Keratinocyte (primary cell): ENCODE measurements around the gene IRX1. TPM values are rescaled to one million over a fixed set of nuclear protein-coding genes. Genes with fewer than 3 reads are reported as not detected.
A peak's percentile ranks its signal among the peaks of the same experiment; 100 is the strongest.

Source experiments
- DNase-seq: peaks from one replicate; pipeline ENCODE4 v3.0.0-alpha.2; 2011; ENCODE audit warnings: low read depth, missing footprints, low spot score
- FAIRE-seq: peaks from 2 replicates; lab custom pipeline; 2011; peaks lifted over from hg19 to GRCh38; lab: Jason Lieb, UNC
- H2AFZ ChIP-seq: 2 replicates; pipeline ENCODE4 v1.6.0; 2012; ENCODE audit warnings: low read length, control low read depth, inconsistent platforms; ENCODE audit not compliant: control insufficient read depth
- H3K27ac ChIP-seq: 2 replicates; pipeline ENCODE4 v1.5.1; 2011; ENCODE audit warnings: low read length; ENCODE audit not compliant: control insufficient read depth, insufficient read depth
- H3K27me3 ChIP-seq: 3 replicates; pipeline ENCODE4 v1.6.0; 2011; ENCODE audit warnings: low read length; ENCODE audit not compliant: control insufficient read depth, insufficient read depth; ENCODE audit errors: extremely low read depth
- H3K36me3 ChIP-seq, 2 experiments: 2 replicates in 1 of 2; 3 replicates in 1 of 2; pipeline ENCODE4 v1.5.1; 2011; ENCODE audit warnings: low read length in 2 of 2, mild to moderate bottlenecking in 1 of 2; ENCODE audit not compliant: control insufficient read depth in 2 of 2, insufficient read depth in 2 of 2; ENCODE audit errors: extremely low read depth in 1 of 2
- H3K4me1 ChIP-seq: 3 replicates; pipeline ENCODE4 v1.5.1; 2011; ENCODE audit warnings: low read length; ENCODE audit not compliant: control insufficient read depth, insufficient read depth; ENCODE audit errors: extremely low read depth
- H3K4me2 ChIP-seq: 3 replicates; pipeline ENCODE4 v1.6.0; 2011; ENCODE audit warnings: low read depth, low read length; ENCODE audit not compliant: control insufficient read depth, insufficient read depth; ENCODE audit errors: extremely low read depth
- H3K4me3 ChIP-seq, 3 experiments: fragments of 200-600 bp in 1 of 3; sonication (generic) in 1 of 3; 2 replicates in 2 of 3; 3 replicates in 1 of 3; pipeline ENCODE4 v1.5.1; 2011 to 2016; ENCODE audit warnings: low read length in 3 of 3, mild to moderate bottlenecking in 3 of 3, control low read depth in 2 of 3, inconsistent platforms in 1 of 3, low read depth in 1 of 3, mixed read lengths in 1 of 3, mixed run types in 1 of 3, moderate library complexity in 1 of 3; ENCODE audit not compliant: control insufficient read depth in 2 of 3, insufficient read depth in 2 of 3; ENCODE audit errors: extremely low read depth in 1 of 3
- H3K79me2 ChIP-seq: 2 replicates; pipeline ENCODE4 v1.6.0; 2012; ENCODE audit warnings: low read length; ENCODE audit not compliant: control insufficient read depth, insufficient read depth
- H3K9ac ChIP-seq: 3 replicates; pipeline ENCODE4 v1.6.0; 2011; ENCODE audit warnings: low read length; ENCODE audit not compliant: control insufficient read depth, insufficient read depth; ENCODE audit errors: extremely low read depth
- H3K9me1 ChIP-seq: 3 replicates; pipeline ENCODE4 v1.6.0; 2011; ENCODE audit warnings: low read length; ENCODE audit not compliant: control insufficient read depth, insufficient read depth; ENCODE audit errors: extremely low read depth
- H3K9me3 ChIP-seq: 2 replicates; pipeline ENCODE4 v1.5.1; 2012; ENCODE audit warnings: low read depth, low read length; ENCODE audit not compliant: control insufficient read depth
- H4K20me1 ChIP-seq: 3 replicates; pipeline ENCODE4 v1.6.0; 2011; ENCODE audit warnings: low read length; ENCODE audit not compliant: control insufficient read depth, insufficient read depth; ENCODE audit errors: extremely low read depth
- EZH2 ChIP-seq: IDR thresholded peaks from one replicate; pipeline ENCODE4 v1.6.1; 2012; ENCODE audit warnings: inconsistent platforms, mild to moderate bottlenecking, low read length, moderate library complexity
- dilution Hi-C: fragments of 300-500 bp; cut with MboI; formaldehyde crosslinking; loops from one replicate; pipeline ENCODE4 v1.7.0; 2020; ENCODE audit warnings: low sequenced_read_pairs; ENCODE audit not compliant: extremely low pct_ligation_motif_present
- polyA plus RNA-seq, 5 experiments: library from polyadenylated mRNA; depleted of rRNA in 3 of 5; stranded (reverse) in 3 of 5; stranded (forward) in 1 of 5; unstranded in 1 of 5; fragments of >200 nt; gene quantifications; 1 replicate in 1 of 5; 2 replicates in 3 of 5; 3 replicates in 1 of 5; pipeline versions ENCODE4 v1.2.1 to v1.2.3, GENCODE V29; 2011 to 2012; ENCODE audit warnings: missing spikeins in 2 of 5, low read depth in 1 of 5, low replicate concordance in 1 of 5
- TF ChIP-seq, protein P1 (sequence below), 3 experiments: IDR thresholded peaks in 1 of 3; conservative IDR thresholded peaks in 1 of 3; optimal IDR thresholded peaks in 1 of 3; 2 replicates in 2 of 3; 3 replicates in 1 of 3; pipeline versions ENCODE3 to v1.5.1; 2011; ENCODE audit warnings: low read length in 3 of 3, mild to moderate bottlenecking in 3 of 3, moderate library complexity in 2 of 3, control low read depth in 1 of 3, inconsistent platforms in 1 of 3; ENCODE audit not compliant: insufficient read depth in 2 of 3; ENCODE audit errors: extremely low read depth in 1 of 3

Gene IRX1
- polyA plus RNA-seq, 1 donor (not counting 4 experiments of a cell fraction or from before 2014, with no cell fraction given): 1.00 TPM

DNA sequence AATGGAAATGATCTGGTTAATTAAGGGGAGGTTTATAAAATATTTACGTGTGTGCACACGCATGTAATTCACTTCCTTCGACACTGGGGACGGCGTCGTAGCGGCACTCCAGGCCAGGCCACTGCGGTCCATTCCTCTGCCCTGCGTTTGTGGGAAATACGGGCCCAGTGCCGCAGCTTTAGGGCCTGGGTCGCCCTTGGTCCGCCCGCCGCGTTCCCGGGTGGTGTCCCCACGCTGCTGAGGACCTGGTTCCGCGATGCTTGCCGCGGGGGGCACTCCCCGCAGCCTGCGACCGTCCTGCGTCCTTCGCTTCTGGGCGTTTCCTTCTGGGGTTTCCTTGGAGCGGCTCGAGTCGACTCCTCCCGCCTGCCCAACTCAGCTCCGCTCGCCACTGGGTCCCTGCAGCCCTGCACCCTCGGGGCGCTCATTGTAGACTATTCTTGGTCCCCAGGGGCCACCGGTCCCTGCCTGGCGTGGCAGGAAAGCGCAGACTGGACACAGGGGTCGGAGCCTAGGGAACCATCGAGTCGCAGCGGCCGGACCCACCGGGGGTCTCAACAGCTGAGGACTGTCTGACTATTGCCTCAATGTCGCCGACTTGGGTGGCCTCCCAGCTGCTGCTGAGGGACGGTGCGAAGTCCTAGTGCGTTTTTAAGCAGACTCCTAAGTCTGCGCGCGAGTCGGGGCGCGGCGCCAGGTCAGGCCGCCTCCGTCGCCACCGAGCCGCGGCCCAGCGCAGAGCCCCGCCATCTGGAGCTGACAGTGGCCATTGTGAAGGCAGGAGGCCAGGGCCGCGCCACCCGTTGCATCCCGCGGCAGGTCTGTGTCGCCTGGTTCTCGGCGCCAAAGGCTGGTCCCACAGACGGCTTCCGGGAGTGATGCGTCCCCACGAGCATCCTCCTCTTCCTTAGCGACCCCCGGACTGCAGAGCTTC, 4.4 kb upstream of the IRX1 start:
- H3K27me3 ChIP-seq: peaks cover 58% of the 10 kb centered on the region
- peak overlapping the region in 1 of 3 experiments; percentile 7 for H3K4me3 ChIP-seq
- FAIRE-seq (no peak), DNase-seq (no peak)
- H3K9ac ChIP-seq: no peak overlapping the region
- H4K20me1 ChIP-seq: no peaks in the 10 kb centered on the region
- H3K9me1 ChIP-seq: no peaks in the 10 kb centered on the region
- no peaks in the 10 kb centered on the region for H3K79me2 ChIP-seq
- H3K36me3 ChIP-seq: no peaks in the 10 kb centered on the region
- H3K27ac ChIP-seq: no peak overlapping the region
- dilution Hi-C loops: no loop called here
- peak overlapping the region; percentile 3 for H2AFZ ChIP-seq
- no peaks in the 10 kb centered on the region for H3K9me3 ChIP-seq
- TF ChIP-seq EZH2: peak; percentile 46
- TF ChIP-seq, protein P1, sequence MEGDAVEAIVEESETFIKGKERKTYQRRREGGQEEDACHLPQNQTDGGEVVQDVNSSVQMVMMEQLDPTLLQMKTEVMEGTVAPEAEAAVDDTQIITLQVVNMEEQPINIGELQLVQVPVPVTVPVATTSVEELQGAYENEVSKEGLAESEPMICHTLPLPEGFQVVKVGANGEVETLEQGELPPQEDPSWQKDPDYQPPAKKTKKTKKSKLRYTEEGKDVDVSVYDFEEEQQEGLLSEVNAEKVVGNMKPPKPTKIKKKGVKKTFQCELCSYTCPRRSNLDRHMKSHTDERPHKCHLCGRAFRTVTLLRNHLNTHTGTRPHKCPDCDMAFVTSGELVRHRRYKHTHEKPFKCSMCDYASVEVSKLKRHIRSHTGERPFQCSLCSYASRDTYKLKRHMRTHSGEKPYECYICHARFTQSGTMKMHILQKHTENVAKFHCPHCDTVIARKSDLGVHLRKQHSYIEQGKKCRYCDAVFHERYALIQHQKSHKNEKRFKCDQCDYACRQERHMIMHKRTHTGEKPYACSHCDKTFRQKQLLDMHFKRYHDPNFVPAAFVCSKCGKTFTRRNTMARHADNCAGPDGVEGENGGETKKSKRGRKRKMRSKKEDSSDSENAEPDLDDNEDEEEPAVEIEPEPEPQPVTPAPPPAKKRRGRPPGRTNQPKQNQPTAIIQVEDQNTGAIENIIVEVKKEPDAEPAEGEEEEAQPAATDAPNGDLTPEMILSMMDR (optimal IDR thresholded peaks at IDR 0.05 in 1 of 3, IDR thresholded peaks at IDR 0.05 in 1 of 3, conservative IDR thresholded peaks at IDR 0.05 in 1 of 3; ENCODE audit: extremely low read depth in 1 of 3, insufficient read depth in 2 of 3, low read length in 3 of 3): peak in 1 of 3 experiments; percentile 13
- H3K4me1 ChIP-seq: no peaks in the 10 kb centered on the region
- peak overlapping the region; percentile 27 for H3K4me2 ChIP-seq

DNA sequence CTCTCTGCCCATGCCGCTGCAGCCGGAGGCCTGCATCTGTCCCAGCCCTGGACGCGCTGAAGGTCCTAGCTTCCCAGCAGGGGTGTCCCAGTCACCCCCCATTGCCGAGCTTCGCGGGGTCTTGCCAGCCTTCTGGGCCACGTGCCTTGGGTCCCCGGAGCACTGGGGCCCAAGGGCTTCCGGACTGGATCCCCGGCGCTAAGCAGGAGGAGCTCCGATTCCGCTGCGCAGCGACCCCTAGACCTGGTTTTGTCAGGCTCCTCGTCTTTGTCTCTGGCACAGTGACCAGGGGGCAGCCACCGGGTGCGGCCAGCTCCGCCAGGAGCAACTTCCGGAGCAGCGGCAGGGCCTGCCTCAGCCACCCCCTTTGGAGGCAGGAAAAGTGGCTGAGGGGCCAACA, 3.3 kb upstream of the IRX1 start:
- Histone ChIP-seq H3K36me3 (no peaks in the 10 kb centered on the region), H3K4me1 (no peaks in the 10 kb centered on the region), H3K4me3 (no peak overlapping the region), H2AFZ (no peak overlapping the region), H3K79me2 (peaks cover 7% of the 10 kb centered on the region), H3K9me3 (no peaks in the 10 kb centered on the region), H3K9me1 (no peaks in the 10 kb centered on the region), H3K27me3 (peaks cover 68% of the 10 kb centered on the region), H3K4me2 (no peak overlapping the region), H4K20me1 (no peaks in the 10 kb centered on the region), H3K9ac (no peak overlapping the region), H3K27ac (no peak overlapping the region)
- FAIRE-seq: no peak
- TF ChIP-seq EZH2: no peak
- TF ChIP-seq, protein P1 (optimal IDR thresholded peaks at IDR 0.05 in 1 of 3, IDR thresholded peaks at IDR 0.05 in 1 of 3, conservative IDR thresholded peaks at IDR 0.05 in 1 of 3; ENCODE audit: extremely low read depth in 1 of 3, insufficient read depth in 2 of 3, low read length in 3 of 3): no peak
- dilution Hi-C loops: no loop called here
- no peak for DNase-seq
